Adrenal gland (tissue), 19 donors: Measurements from ENCODE around the gene PCSK4. TPM values are rescaled to one million over a fixed set of nuclear protein-coding genes. Genes with fewer than 3 reads are reported as not detected.
"Not testable (repeated sequence)": the region's sequence is repeated elsewhere in the genome, so short reads cannot be mapped to it uniquely, and the experiment has no call there.

Source experiments
- DNase-seq, 7 donors: peaks; one replicate each; pipeline ENCODE4 v3.0.0-alpha.2; 2019 to 2020
- H3K27ac ChIP-seq, 5 donors: fragments of 200-600 bp; sonication (generic) in 4 of 5; 1 replicate in 3 of 5; 2 replicates in 2 of 5; pipeline versions ENCODE4 v1.5.1 to v1.8.0; 2016 to 2020; ENCODE audit warnings: mild to moderate bottlenecking in 1 of 5
- H3K27me3 ChIP-seq: fragments of 200-600 bp; 2 replicates; pipeline ENCODE4 v1.8.0; 2021
- H3K36me3 ChIP-seq, 2 donors: fragments of 200-600 bp; replicated peaks in 1 of 2; 1 replicate in 1 of 2; 2 replicates in 1 of 2; pipeline versions ENCODE4 v1.5.1 to v1.8.0; 2018 to 2022
- H3K4me1 ChIP-seq, 2 donors: fragments of 200-600 bp; replicated peaks in 1 of 2; 1 replicate in 1 of 2; 2 replicates in 1 of 2; pipeline versions ENCODE4 v1.5.1 to v1.8.0; 2018 to 2021
- H3K4me3 ChIP-seq, 4 donors: fragments of 200-600 bp; sonication (generic) in 3 of 4; one replicate each; pipeline ENCODE4 v1.5.1; 2016 to 2018
- H3K9me3 ChIP-seq, 3 donors: fragments of 200-600 bp; sonication (generic) in 1 of 3; replicated peaks in 1 of 3; 1 replicate in 2 of 3; 2 replicates in 1 of 3; pipeline versions ENCODE4 v1.5.1 to v1.8.0; 2016 to 2021
- CTCF ChIP-seq, 6 experiments: fragments of 450-650 bp in 4 of 6; fragments of 200-600 bp in 2 of 6; sonication (generic) in 1 of 6; IDR thresholded peaks; 1 replicate in 5 of 6; 2 replicates in 1 of 6; pipeline versions ENCODE4 v1.5.1 to v1.8.0; 2016 to 2021; ENCODE audit warnings: antibody characterized with exemption in 6 of 6, mild to moderate bottlenecking in 2 of 6, moderate library complexity in 1 of 6
- POLR2A ChIP-seq, 2 donors: fragments of 450-650 bp; IDR thresholded peaks; one replicate each; pipeline ENCODE4 v1.6.1; 2017; ENCODE audit warnings: antibody characterized with exemption in 2 of 2, mild to moderate bottlenecking in 2 of 2, moderate library complexity in 1 of 2
- WGBS, 4 donors: extraction: QIAGEN DNeasy Blood & Tissue Kit in 2 of 4; methylation state at CpG; one replicate each; pipeline versions ENCODE4 v1.1.5 to v1.1.7; 2013 to 2017; 5-methylcytosine and 5-hydroxymethylcytosine counted together
- intact Hi-C, 2 donors: fragments of 100-400 bp; cut with DNase I; formaldehyde crosslinking; loops; one replicate each; pipeline versions ENCODE4 v1.14.1 to v1.15.0; 2022 to 2023
- long read RNA-seq, 10 donors: library from polyadenylated mRNA in 3 of 10; unstranded in 2 of 10; stranded (forward) in 1 of 10; transcript quantifications; one replicate each; pipeline ENCODE4 v2.0.0 and lab custom pipeline, GENCODE V29; 2021 to 2026
- polyA plus RNA-seq, 3 donors: library from polyadenylated mRNA; stranded (reverse); fragments of 200-250 nt in 2 of 3; fragments of 350-450 nt in 1 of 3; fragmentation: Illumina TruSeq in 1 of 3; extraction: RNeasy Lipid Tissue Mini Kit (QIAGEN cat#74804) in 1 of 3; gene quantifications; one replicate each; pipeline ENCODE4 v1.2.3, GENCODE V29; 2013 to 2014
- total RNA-seq, 9 donors: library from RNA; depleted of rRNA in 4 of 9; stranded (reverse); fragments of >200 nt in 4 of 9; fragments of 120-200 nt in 1 of 9; fragmentation: NEBNext Ultra II Directional in 1 of 9; extraction: Animal tissue kit (Norgen Biotek cat#: 25700) in 1 of 9; gene quantifications; one replicate each; pipeline versions ENCODE4 v1.1.0 to v1.2.4, GENCODE V29; 2013 to 2023
- donor health status: healthy with polysubstance abuse.
- donor health status: Bipolar disorder and iron deficiency.
- donor health status: DM: yes; HTN: yes; CAD: no.
- donor health status: DM: no; HTN: no; CAD: no.
- donor health status: DM: no; HTN: no; CAD: no.
- donor health status: DM: yes; HTN: yes; CAD: no.

The PCSK4 gene
- total RNA-seq = 10 to 100 TPM in 2 of 9 donors, 1 to 10 TPM in 7; 1.2 to 13.1 (median 4.4) TPM
- 10 to 100 TPM in 2 of 3 donors, 1 to 10 TPM in 1; 1.3 to 29.7 (median 13.7) TPM for polyA plus RNA-seq
- long read RNA-seq, donor 1, partial matches to known transcripts = 0 of 1 reads
- long read RNA-seq, donor 1, other reads (novel, unspliced or antisense) = 0 of 1 reads
- long read RNA-seq, donor 2 = 0 reads
- long read RNA-seq, donor 3 = 0 reads
- long read RNA-seq, donor 4, partial matches to known transcripts = 1 of 1 reads
- long read RNA-seq, donor 4, other reads (novel, unspliced or antisense) = 0 of 1 reads
- long read RNA-seq, donor 5, partial matches to known transcripts = 1 of 11 reads
- long read RNA-seq, donor 5, other reads (novel, unspliced or antisense) = 10 of 11 reads
- long read RNA-seq, donor 6 = 0 reads
- long read RNA-seq, donor 7, partial matches to known transcripts = 10 of 32 reads
- long read RNA-seq, donor 7, other reads (novel, unspliced or antisense) = 22 of 32 reads
- long read RNA-seq, donor 8 = 0 reads
- long read RNA-seq, donor 9 = 0 reads
- long read RNA-seq, donor 10 = 0 reads

GRCh38 chr19:1490311-1491113 lies at the start of gene PCSK4:
TSS of gene PCSK4 (minus strand) at chr19:1490350. CDS start at chr19:1490346, 4 bp downstream.
- H3K27me3 ChIP-seq = no peaks in the 10 kb centered on the region

GRCh38 chr19:1539749-1540148 lies 49.6 kb upstream of the PCSK4 start:
- H3K27ac ChIP-seq, H3K4me1 ChIP-seq, H3K27me3 ChIP-seq, H3K9me3 ChIP-seq, H3K36me3 ChIP-seq, H3K4me3 ChIP-seq: not testable (repeated sequence)
- 63 to 74% (median 73%) methylated on average over 11 of the region's 11 CpGs for WGBS, 4 donors
- DNase-seq = peak in 1 of 7 donors; percentile 26
- intact Hi-C loops = loop anchor here in 1 of 2 donors (10.0 kb wide), 2 partner anchors 115 to 275 kb away; partner anchors contain the start of genes ATP8B3 and TCF3

More at GRCh38 chr19:1490311-1491113, at the start of gene PCSK4:
- WGBS, 4 donors = 0 to 1% (median 1%) methylated on average over 24 to 74 of the region's 74 CpGs
- H3K27ac ChIP-seq = peak within 1 kb of the TSS in 4 of 5 donors; percentile 38 to 86 (median 74)
- H3K4me1 ChIP-seq = peaks cover 25 to 29% of the 10 kb centered on the region in 2 donors
- H3K9me3 ChIP-seq = no peaks in the 10 kb centered on the region
- peak within 1 kb of the TSS in 2 of 4 donors; percentile 44 to 66 for H3K4me3 ChIP-seq
- TF ChIP-seq POLR2A (IDR thresholded peaks at IDR 0.05) = no peak
- TF ChIP-seq CTCF (IDR thresholded peaks at IDR 0.05) = no peak
- intact Hi-C loops = no loop called here
- peak; percentile 98 to 100 (median 99) for DNase-seq
- H3K36me3 ChIP-seq = no peaks in the 10 kb centered on the region

GRCh38 chr19:1538978-1539377 lies 48.8 kb upstream of the PCSK4 start:
- 18 to 32% (median 20%) methylated on average over 15 of the region's 15 CpGs for WGBS, 4 donors
- H3K4me3 ChIP-seq = no peak overlapping the region
- no peaks in the 10 kb centered on the region for H3K4me1 ChIP-seq
- H3K27ac ChIP-seq = no peak overlapping the region
- no peaks in the 10 kb centered on the region for H3K36me3 ChIP-seq
- intact Hi-C loops = no loop called here
- no peak for TF ChIP-seq CTCF (IDR thresholded peaks at IDR 0.05)
- TF ChIP-seq POLR2A (IDR thresholded peaks at IDR 0.05) = no peak
- H3K27me3 ChIP-seq = peaks cover 3% of the 10 kb centered on the region
- H3K9me3 ChIP-seq = no peaks in the 10 kb centered on the region
- peak in 1 of 7 donors; percentile 12 for DNase-seq

- H3K36me3 ChIP-seq, H3K27ac ChIP-seq, H3K9me3 ChIP-seq, DNase-seq, H3K4me1 ChIP-seq, intact Hi-C loops, H3K4me3 ChIP-seq, H3K27me3 ChIP-seq: not testable (repeated sequence)
- 89 to 97% (median 95%) methylated on average over 7 of the region's 7 CpGs for WGBS, 4 donors
Measured at GRCh38 chr19:1535699-1536098, 45.5 kb upstream of the PCSK4 start.

GRCh38 chr19:1534972-1535371 lies 44.8 kb upstream of the PCSK4 start:
- Histone ChIP-seq H3K4me3 (no peak overlapping the region), H3K36me3 (no peaks in the 10 kb centered on the region), H3K27me3 (peaks cover 3% of the 10 kb centered on the region), H3K27ac (no peak overlapping the region), H3K9me3 (no peaks in the 10 kb centered on the region), H3K4me1 (no peaks in the 10 kb centered on the region)
- DNase-seq = no peak
- intact Hi-C loops = no loop called here
- 82 to 100% (median 86%) methylated on average over 1 to 14 of the region's 14 CpGs for WGBS, 4 donors
- no peak for TF ChIP-seq POLR2A (IDR thresholded peaks at IDR 0.05)
- no peak for TF ChIP-seq CTCF (IDR thresholded peaks at IDR 0.05)
